H7 (cell line): Measurements from ENCODE around the gene GBX1. TPM values are rescaled to one million over a fixed set of nuclear protein-coding genes. Genes with fewer than 3 reads are reported as not detected.

ENCODE experiments used
- DNase-seq: peaks from one replicate; pipeline ENCODE4 v3.0.0; 2012
- H3K27me3 ChIP-seq: 2 replicates; pipeline ENCODE4 v1.6.0; 2011; ENCODE audit warnings: mild to moderate bottlenecking, low read length; ENCODE audit not compliant: control insufficient read depth, insufficient read depth
- H3K36me3 ChIP-seq: replicated peaks from 2 replicates; pipeline ENCODE4 v1.5.1; 2011; ENCODE audit warnings: low read length; ENCODE audit not compliant: control insufficient read depth, insufficient read depth
- H3K4me3 ChIP-seq: 2 replicates; pipeline ENCODE4 v1.5.1; 2011; ENCODE audit warnings: low read depth, mild to moderate bottlenecking, control low read depth, low read length, moderate library complexity; ENCODE audit not compliant: insufficient read depth
- total RNA-seq: library from RNA; depleted of rRNA; stranded (reverse); fragments of >200 nt; shearing (Covaris generic); gene quantifications from 2 replicates; pipeline ENCODE4 v1.2.3, GENCODE V29; 2014

The GBX1 gene
- total RNA-seq, 1 experiment from 2014 or later = 0.62 TPM

- Histone ChIP-seq H3K36me3 (peaks cover 8% of the 10 kb centered on the region), H3K27me3 (peaks cover 3% of the 10 kb centered on the region; the same call in 1 of the 2 replicates), H3K4me3 (peak overlapping the region; percentile 47)
- DNase-seq = peak; percentile 95
Observed at GRCh38 chr7:151125846-151126481, 41.5 kb downstream of the GBX1 start.

DNA sequence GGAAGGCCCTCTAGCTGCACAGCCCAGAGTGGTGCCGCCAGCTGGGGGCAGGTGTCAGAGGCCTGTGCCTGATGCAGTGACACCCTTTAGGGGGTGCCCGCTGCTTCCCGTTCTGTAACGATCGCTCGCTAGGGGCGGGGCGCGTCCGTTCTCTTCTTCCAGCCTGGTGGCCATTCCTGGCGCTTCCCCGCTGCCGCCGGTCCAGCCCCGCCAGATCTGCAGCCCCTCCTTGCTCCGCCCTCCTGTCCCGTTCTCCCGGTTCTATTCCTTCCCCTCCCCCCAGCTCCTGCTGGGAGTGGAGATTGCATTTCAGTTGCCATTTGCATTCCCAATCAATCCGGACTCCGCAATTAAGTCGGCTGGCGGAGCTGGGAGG lies 42.0 kb downstream of the GBX1 start:
- Histone ChIP-seq H3K27me3 (peaks cover 3% of the 10 kb centered on the region; the same call in 1 of the 2 replicates), H3K36me3 (peaks cover 9% of the 10 kb centered on the region), H3K4me3 (peak overlapping the region; percentile 47)
- DNase-seq = peak; percentile 97

DNA sequence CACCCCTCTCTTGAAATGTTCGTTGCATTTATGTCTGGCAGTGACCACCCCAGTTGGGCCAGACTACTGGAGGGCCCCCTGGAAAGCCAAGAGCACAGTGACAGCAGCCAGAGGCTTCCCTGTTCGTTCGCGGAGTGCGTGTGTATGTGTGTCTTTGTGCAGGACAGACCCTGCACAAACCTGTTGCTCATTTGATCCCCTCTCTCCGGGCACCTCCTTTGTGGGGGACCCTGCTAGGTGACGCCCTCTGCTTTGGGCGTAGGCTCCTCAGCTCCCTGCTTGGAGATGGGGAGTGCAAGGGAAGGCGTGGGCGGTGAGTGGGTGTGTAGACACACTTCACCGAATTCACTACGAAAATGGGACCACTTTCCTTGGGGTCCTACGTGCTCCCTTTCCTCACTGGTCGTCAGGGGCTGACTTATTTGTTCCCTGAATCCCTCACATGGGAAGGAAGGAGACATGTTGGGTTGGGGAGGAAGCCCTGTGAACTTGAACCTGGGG lies 42.5 kb downstream of the GBX1 start:
- peaks cover 7% of the 10 kb centered on the region for H3K36me3 ChIP-seq
- no peak for DNase-seq
- H3K27me3 ChIP-seq = peaks cover 3% of the 10 kb centered on the region; the same call in 1 of the 2 replicates
- H3K4me3 ChIP-seq = peak overlapping the region; percentile 47; the same call in 1 of the 2 replicates

DNA sequence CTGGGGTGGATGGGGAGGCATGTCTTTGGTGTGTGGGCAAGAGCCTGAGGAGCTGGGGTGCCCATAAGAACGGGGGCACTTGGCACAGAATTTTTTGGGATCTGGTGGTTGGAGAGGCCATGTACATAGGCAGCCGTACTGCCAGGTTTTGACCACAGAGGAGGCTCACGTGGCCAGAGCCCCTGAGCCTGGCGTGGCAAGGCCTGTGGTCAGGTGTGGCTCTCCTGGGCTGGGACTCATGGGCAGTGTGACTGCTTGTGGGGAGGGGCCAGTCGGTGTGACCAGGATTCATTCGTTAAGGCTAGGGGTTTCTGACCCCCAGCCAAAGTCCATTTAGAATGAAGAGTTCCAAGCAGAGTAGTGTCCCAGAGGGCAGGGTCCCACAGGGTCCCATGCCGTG lies 43.0 kb downstream of the GBX1 start:
- Histone ChIP-seq H3K27me3 (peaks cover 3% of the 10 kb centered on the region; the same call in 1 of the 2 replicates), H3K36me3 (peaks cover 8% of the 10 kb centered on the region), H3K4me3 (no peak overlapping the region)
- no peak for DNase-seq

DNA sequence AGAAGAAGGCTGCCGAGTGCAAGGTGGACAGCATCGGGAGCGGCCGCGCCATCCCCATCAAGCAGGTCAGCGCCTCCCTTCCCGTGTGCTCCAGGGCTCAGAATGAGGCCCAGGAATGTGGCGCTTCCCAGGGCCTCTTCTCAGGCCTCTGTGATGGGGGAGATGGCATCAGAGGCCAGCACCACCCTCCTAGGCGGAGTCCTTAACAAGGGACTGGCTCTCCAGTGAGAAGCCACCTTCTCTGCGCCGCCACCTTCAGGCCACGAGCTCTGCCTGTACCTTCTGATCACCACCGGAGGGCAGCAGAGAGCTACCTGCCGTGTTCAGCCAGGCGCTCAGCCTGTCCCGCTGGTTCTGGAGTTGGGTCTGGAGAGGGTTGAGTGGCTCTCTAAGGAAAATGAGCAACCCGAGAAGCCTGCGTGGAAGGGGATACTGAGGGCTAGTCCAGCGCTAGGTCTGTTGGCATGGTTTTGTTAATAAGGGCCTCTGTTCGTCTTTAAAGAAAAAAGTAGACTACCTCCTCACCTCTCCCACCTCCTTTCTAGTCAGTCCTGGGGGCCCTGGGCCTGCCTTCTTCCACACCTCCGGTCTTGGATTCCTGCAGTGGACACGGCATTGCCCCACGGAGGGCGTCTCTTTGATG lies 43.6 kb downstream of the GBX1 start:
- peak; percentile 97 for DNase-seq
- Histone ChIP-seq H3K4me3 (no peak overlapping the region), H3K27me3 (peaks cover 3% of the 10 kb centered on the region; the same call in 1 of the 2 replicates), H3K36me3 (peaks cover 13% of the 10 kb centered on the region)

- no peak overlapping the region for H3K4me3 ChIP-seq
- H3K27me3 ChIP-seq = peaks cover 3% of the 10 kb centered on the region; the same call in 1 of the 2 replicates
- peak; percentile 71 for DNase-seq
- peaks cover 13% of the 10 kb centered on the region for H3K36me3 ChIP-seq
Observed at GRCh38 chr7:151123158-151123821, 44.2 kb downstream of the GBX1 start.

DNA sequence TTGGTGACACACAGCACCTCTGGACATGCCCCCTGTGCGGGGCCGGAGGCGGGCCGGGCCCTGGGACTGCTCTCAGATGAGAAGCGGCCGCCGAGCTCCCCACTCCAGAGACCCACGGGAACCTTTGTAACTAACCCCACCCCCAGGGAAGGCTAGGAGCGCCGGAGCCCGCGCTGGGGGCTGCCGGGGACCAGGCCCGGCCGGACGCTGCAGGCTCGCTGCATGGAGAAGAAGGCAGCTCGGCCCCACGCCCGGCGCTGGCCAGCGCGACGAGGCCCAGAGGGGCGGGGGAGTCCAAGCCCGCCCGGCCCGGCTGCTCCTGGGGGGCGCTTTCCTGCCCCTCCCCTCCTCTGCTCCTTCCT lies 44.7 kb downstream of the GBX1 start:
- Histone ChIP-seq H3K27me3 (peaks cover 3% of the 10 kb centered on the region; the same call in 1 of the 2 replicates), H3K4me3 (no peak overlapping the region), H3K36me3 (peaks cover 12% of the 10 kb centered on the region)
- peak; percentile 71 for DNase-seq

- H3K36me3 ChIP-seq = peaks cover 12% of the 10 kb centered on the region
- H3K27me3 ChIP-seq = peaks cover 3% of the 10 kb centered on the region; the same call in 1 of the 2 replicates
- peak; percentile 80 for DNase-seq
- no peak overlapping the region for H3K4me3 ChIP-seq
Observed at GRCh38 chr7:151122276-151122675, 45.2 kb downstream of the GBX1 start.

- no peak for DNase-seq
- H3K27me3 ChIP-seq = no peaks in the 10 kb centered on the region; the same call in 1 of the 2 replicates
Observed at GRCh38 chr7:151121380-151122170, 45.9 kb downstream of the GBX1 start.

DNA sequence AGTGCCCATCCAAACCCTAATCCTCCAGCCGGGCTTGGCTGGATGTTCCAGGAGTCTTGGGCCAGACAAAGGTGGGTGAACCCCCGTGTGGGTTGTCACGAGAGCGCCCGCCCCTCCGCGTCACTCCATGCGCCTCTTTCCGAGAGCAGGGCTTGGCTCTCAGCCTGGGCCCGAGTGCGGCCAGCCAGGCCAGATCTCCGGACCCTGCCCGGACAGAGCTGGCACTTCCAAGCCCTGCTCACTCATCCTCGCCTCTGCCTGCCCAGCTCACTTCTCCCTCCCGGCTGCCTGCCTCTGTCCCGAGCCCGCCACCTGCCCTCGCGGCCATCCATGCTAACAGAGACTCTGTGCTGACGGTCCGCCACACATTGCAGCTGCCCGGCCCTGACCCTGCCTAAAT lies 46.6 kb downstream of the GBX1 start:
- Histone ChIP-seq H3K4me3 (no peak overlapping the region), H3K36me3 (peaks cover 12% of the 10 kb centered on the region), H3K27me3 (peaks cover under 1% of the 10 kb centered on the region; the same call in 1 of the 2 replicates)
- no peak for DNase-seq

More at GRCh38 chr7:151121380-151122170, 45.9 kb downstream of the GBX1 start:
- H3K36me3 ChIP-seq = peaks cover 12% of the 10 kb centered on the region
- no peak overlapping the region for H3K4me3 ChIP-seq

DNA sequence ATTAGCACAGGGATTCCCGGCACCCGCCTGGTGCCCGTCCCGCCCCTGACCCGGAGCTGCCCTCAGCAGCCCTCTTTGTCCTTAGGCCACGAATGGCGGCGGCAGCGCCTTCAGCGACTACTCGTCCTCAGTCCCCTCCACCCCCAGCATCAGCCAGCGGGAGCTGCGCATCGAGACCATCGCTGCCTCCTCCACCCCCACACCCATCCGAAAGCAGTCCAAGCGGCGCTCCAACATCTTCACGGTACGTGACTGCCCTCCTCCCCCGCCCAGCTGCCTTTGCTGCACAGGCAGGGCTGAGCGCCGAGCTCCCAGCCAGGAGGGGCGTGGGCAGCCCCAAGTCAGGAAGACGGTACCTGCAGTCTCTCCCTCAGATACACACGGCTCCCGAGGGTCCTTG lies 47.6 kb downstream of the GBX1 start:
- no peak for DNase-seq
- H3K27me3 ChIP-seq = peaks cover 3% of the 10 kb centered on the region; the same call in 1 of the 2 replicates
- no peak overlapping the region for H3K4me3 ChIP-seq
- H3K36me3 ChIP-seq = peaks cover 12% of the 10 kb centered on the region

GRCh38 chr7:151119055-151119415 lies 48.5 kb downstream of the GBX1 start:
- Histone ChIP-seq H3K27me3 (peaks cover 3% of the 10 kb centered on the region; the same call in 1 of the 2 replicates), H3K36me3 (peaks cover 11% of the 10 kb centered on the region), H3K4me3 (no peak overlapping the region)
- no peak for DNase-seq

DNA sequence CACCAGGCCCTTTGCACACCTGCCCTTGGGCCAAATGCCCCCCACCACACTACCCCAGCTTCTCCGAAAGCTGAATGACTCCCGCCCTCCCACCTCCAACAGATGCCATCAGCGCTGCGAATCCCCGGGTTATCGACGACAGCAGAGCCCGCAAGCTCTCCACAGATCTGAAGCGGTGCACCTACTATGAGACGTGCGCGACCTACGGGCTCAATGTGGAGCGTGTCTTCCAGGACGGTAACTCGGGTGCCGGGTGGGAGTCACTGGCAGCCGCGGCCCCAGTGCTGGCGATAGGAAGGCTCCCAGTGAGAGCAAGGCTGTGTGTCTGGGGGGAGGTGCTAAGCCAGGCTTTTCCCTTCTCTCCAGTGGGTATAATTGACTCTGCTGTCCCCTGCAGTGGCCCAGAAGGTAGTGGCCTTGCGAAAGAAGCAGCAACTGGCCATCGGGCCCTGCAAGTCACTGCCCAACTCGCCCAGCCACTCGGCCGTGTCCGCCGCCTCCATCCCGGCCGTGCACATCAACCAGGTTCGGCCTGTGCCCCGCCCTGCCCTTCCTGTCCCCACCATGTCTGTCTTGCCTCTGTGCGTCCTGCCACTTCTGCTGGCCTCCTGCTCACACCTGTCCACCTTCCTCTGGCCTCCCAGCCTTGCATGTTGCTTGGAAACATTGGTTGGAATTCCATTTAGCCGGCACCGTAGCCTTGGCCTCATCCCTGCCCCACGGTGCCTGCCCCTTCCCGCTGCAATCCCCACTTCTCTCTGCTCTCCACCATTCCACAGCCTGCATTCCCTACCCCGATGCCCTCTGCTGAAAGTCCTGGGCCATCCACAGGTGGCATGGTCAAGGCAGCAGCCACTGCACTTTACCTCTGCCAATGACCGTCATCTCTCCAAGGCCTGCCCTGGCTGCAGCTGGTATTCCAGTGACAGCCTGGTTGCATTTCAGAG lies 49.1 kb downstream of the GBX1 start:
- peaks cover 11% of the 10 kb centered on the region for H3K36me3 ChIP-seq

More for the DNA sequence above, 49.1 kb downstream of the GBX1 start:
- H3K27me3 ChIP-seq = peaks cover 3% of the 10 kb centered on the region; the same call in 1 of the 2 replicates
- H3K4me3 ChIP-seq = no peak overlapping the region
- no peak for DNase-seq
